GOT3 (cell line): Measurements from ENCODE around the gene SMCO2.
"Not testable (repeated sequence)": the region's sequence is repeated elsewhere in the genome, so short reads cannot be mapped to it uniquely, and the experiment has no call there.

Source experiments
- DNase-seq: peaks from one replicate; lab custom pipeline; 2025; ENCODE audit warnings: mixed read lengths; lab: John Stamatoyannopoulos, UW

SMCO2 gene

GRCh38 chr12:27524839-27525753 lies 78.6 kb downstream of the SMCO2 start:
- DNase-seq = no peak

- DNase-seq = no peak
These were observed 81.0 kb downstream of the SMCO2 start for GRCh38 chr12:27527512-27527911.

DNA sequence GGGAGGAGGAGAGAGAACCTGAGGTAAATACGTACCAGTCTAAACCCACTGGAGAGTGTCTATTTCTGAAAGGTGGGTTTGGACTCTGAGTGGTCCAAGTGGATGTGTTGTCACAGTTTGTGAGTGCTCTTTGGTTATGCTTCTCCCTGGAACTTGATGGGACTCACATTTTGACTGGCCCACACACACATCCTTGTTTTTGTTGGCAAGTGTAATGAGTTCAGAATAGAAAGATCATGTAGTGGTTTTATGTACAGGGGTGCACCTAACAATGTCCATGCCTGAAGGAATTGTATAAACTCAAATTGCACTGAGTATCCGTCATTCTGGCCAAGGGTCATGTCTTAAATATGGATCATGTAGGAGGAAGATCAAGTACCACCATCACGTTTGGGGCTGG lies 82.3 kb downstream of the SMCO2 start:
- no peak for DNase-seq

GRCh38 chr12:27530157-27530922 lies 83.8 kb downstream of the SMCO2 start:
- DNase-seq = no peak

- DNase-seq = no peak
These were observed 85.4 kb downstream of the SMCO2 start for GRCh38 chr12:27531896-27532295.

DNA sequence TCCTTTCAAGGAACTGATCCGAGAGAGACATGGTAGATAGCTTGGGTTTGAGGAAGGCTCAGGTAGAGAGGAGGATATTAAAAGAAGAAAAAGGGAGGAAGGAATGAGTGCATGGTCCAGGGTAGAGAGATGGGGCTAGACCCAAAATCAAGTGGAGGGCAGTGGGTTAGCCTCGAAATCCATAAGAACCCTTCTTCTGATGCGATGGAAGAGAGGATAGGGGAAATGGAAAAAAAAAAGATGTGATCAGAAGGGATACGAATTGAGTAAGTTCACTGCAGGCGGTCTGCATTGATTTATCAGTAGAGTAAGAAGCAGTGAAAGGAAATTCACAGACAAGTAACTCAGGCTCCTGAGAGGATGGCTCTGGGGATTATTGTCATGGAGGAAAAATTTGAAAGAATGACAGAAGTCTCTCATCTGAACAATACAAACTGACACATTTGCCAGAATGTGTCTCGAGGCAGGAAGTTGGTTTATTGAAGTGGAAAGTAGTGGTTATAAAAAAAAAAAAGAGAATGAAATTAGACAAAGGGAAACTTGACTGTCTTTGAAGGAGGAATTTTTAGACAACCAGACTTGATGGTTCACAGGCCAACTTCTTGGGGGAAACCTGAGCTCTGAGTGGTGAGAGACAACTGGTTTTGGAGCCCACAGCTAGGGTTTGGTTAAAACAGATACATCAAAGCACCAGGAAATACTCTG lies 87.7 kb downstream of the SMCO2 start:
- DNase-seq = no peak

DNA sequence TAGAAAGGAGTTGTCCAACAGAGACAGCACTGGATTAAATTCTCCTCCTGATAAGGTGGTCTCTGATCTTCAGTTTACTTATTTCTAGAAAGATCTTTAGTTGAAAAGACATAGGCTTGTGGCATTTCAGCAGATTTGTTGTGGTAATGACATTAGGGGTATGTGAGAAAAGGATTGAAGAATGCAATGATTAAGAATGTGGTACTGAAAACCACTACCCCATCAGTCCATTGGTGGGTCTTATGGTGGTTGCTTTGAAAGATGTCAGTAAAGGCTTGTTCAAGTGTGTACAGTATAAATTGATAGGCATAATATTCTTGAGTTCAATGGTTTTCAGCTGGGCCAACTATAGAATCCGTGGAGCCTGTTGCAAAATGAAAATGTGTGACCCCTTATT lies 88.2 kb downstream of the SMCO2 start:
- DNase-seq = no peak

DNA sequence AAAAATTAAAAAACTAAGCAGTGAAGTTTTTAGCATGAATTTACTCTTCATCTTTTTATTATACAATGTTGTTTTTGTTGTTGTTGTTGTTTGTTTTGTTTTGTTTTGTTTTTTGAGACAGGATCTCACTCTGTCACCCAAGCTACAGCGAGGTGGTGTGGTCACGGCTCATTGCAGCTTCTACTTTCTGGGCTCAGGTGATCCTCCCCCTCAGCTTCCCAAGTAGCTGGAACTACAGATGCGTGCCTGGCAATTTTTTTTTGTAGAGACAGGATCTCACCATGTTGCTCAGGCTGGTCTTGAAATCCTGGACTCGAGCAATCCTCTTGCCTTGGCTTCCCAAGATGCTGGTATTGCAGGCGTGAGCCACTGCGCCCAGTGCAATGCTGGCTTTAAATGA lies 88.8 kb downstream of the SMCO2 start:
- no peak for DNase-seq

- DNase-seq = no peak
These were observed 91.5 kb downstream of the SMCO2 start for GRCh38 chr12:27537855-27538675.

DNA sequence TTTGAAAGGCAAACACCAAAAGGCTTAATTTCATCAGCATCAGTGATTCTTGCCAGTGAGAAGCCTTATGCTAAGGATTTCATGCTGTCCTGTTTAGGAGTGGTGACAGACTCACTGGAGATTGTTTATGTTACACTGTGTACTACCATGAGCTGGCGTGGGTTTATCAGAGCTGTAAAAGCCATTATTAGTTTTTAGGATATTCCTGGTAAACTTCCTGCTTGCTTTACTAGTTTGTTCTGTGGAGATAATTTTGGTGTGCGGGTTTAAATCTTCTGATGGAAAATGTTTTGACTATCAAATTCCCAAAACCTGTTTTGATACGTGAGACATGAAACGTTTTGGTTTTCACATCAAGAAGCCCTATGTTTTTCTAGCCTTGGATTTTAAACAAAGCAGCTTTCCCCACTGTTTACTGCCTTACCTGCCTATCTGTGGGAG lies 92.7 kb downstream of the SMCO2 start:
- DNase-seq = no peak

- DNase-seq = no peak
These were observed 94.6 kb downstream of the SMCO2 start for GRCh38 chr12:27541031-27541719.

- no peak for DNase-seq
These were observed 96.1 kb downstream of the SMCO2 start for GRCh38 chr12:27542628-27543027.

GRCh38 chr12:27544858-27545257 lies 98.3 kb downstream of the SMCO2 start:
- DNase-seq = not testable (repeated sequence)

DNA sequence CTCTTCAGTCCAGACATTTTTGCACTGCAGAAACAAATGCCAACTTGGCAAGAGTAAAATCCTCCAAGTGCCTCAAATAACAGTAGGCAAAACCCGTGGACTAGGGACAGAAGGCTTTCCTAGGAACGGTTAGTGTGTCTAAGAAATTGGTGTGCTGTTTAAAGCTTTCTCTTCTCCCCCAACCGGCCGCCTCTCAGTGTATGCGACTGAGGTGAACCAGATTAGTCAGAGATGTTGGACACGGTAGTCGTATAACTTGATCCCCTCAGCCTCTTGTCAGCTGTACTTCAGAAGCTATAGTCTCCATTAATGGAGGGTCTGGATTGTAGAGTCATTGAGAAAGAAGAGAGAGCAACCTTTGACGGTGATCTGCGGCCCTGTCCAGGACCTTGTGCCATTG lies 99.1 kb downstream of the SMCO2 start:
- no peak for DNase-seq

DNA sequence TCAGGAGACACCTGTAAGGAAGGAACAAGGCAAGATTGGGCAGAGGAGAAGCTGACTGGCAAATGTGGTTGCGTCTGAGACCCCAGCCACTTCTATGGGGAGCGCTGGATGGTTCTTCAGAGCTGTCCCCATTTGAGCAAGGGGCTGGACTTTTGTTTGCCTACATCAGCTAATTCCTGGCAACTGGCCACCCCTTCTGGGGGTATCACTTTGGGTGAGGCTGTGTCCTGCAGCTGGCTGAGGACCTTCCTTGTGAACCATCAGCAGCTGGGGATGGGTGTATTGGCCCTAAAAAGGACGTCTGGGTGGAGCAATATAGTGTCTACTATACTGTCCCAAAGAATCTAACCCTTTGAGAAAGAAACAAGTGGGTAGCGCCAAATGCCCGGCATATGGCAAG lies 101.1 kb downstream of the SMCO2 start:
- DNase-seq = no peak

- DNase-seq = no peak
These were observed 102.0 kb downstream of the SMCO2 start for GRCh38 chr12:27548301-27549199.

- no peak for DNase-seq
These were observed 102.8 kb downstream of the SMCO2 start for GRCh38 chr12:27549236-27549800.

GRCh38 chr12:27549801-27550652 lies 103.5 kb downstream of the SMCO2 start:
- DNase-seq = peak; percentile 20

- no peak for DNase-seq
These were observed 104.1 kb downstream of the SMCO2 start for GRCh38 chr12:27550653-27550975.
